Posterior vena cava (tissue), 2 donors: Measurements from ENCODE around the gene AP3B1. TPM values are rescaled to one million over a fixed set of nuclear protein-coding genes. Genes with fewer than 3 reads are reported as not detected.
"Not testable (repeated sequence)": the region's sequence is repeated elsewhere in the genome, so short reads cannot be mapped to it uniquely, and the experiment has no call there.

ENCODE experiments used
- DNase-seq: peaks from one replicate; pipeline ENCODE4 v3.0.0-alpha.2; 2020; ENCODE audit warnings: low spot score
- intact Hi-C, 2 donors: fragments of 100-400 bp; cut with DNase I; formaldehyde crosslinking; loops; one replicate each; pipeline versions ENCODE4 v1.14.1 to v1.14.2; 2022 to 2023
- total RNA-seq, 2 donors: library from RNA; stranded (reverse); fragmentation: NEBNext Ultra II Directional; extraction: Animal tissue kit (Norgen Biotek cat#: 25700); gene quantifications; one replicate each; pipeline ENCODE4 v1.2.1, GENCODE V29; 2021
- donor health status: DM: yes; HTN: yes; CAD: no.
- donor health status: DM: yes; HTN: yes; CAD: no.

The AP3B1 gene
- total RNA-seq, 2 donors from 2014 or later = 37.0 to 44.4 TPM

DNA sequence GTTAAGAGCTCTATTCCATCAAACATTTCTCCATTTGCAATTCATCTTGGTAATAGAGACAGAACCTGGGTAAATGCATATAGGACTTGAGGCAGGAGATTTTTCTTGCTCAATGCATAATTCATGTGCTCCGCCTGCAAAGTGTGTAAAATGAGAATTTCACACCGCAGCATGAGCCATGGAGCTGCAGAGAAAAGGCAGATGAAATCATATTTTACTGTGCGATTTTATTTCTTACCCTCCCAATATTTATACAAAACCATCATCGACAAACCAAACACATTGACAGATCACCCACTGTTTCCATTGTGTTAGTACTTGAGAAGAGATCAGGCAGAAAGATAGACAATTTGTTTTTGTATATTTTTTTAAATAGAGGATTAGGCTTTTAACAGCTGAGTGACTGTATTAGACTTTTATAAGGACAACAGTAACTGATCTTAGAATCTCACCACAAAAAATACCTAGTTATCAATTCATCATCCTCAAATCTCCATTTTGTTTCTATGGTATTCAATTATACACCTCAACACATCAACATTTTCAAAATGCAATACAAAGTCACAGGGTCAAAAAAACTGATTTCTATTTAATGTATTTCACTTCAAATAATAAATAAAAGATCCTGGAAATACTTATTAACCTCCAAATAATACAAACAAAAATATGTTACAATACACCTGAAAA lies 191.1 kb downstream of the AP3B1 start:
- intact Hi-C loops = no loop called here
- DNase-seq = no peak

DNA sequence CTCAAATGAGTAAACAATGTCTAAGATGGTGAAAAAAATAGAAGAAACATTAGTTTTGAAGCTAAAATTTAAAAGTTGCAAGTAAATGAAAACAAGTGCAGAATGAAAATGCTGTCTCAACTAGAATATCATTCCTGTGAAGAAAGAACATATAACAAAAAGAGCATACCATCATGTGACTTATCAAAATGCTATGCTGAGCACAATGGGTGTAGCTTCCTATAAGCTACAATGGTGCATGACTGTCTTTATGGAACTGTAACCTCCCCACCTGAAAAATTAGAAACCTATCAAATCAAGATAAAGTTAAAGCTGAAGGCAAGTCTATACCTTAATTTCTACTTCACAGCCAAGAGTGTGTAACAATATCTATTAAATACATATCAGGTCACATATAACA lies 192.0 kb downstream of the AP3B1 start:
- intact Hi-C loops = no loop called here

DNA sequence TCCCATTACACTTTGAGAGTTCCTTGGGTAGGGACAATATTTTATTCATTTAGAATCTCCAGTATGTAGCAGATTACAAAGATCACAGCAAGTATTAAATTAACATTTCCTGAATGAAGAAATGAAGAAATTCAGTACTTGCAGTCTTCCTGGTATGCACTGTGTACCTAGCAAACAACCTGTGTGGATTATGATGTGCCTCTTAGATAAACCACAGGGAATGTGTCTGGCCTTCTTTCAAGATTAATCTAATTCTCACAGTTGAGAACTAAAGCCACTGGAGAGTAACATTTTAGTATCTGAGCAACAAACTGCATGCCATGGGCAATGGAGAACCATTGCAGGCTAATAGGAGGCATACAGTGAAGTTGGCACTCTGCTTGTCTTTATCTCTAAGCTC lies 199.4 kb downstream of the AP3B1 start:
- intact Hi-C loops = no loop called here

More for the DNA sequence above, 192.0 kb downstream of the AP3B1 start:
- no peak for DNase-seq

DNA sequence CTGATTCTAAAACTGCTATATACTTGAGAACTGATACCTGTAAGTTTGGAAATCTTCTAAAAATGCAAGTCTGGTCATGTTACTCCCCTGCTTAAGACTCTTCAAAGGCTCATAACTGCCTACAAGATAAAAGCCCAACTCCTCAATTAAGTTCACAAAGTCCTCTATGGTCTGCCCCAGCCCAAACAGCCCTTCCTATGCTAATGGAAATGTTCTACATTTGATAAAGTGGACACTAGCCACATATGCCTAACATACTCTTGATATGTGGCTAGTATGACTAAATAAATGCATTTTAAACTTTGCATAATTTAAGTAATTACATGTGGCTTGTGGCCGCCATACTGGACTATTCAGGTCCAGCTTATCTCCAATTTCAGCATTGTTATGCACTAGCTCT lies 204.5 kb downstream of the AP3B1 start:
- DNase-seq = no peak
- intact Hi-C loops = no loop called here

More for the DNA sequence above, 199.4 kb downstream of the AP3B1 start:
- no peak for DNase-seq

DNA sequence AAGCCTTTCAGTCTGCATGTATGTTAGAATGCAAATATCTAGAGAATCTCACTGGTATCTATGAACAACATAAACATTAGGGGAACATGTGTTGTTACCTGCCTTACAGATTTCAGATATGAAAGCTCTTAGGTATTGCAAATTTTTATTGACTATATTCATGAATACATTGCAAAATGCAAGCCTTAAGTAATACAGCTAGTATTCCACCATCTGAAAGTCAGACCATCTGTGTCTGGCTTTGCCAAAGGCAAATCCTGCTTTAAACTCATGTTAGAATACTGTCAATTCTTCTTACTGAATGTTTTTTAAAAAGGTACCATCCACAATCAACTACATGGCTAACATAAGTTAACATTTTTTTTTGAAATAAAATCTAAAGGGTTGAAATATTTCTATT lies 215.6 kb downstream of the AP3B1 start:
- intact Hi-C loops = no loop called here
- DNase-seq = no peak

DNA sequence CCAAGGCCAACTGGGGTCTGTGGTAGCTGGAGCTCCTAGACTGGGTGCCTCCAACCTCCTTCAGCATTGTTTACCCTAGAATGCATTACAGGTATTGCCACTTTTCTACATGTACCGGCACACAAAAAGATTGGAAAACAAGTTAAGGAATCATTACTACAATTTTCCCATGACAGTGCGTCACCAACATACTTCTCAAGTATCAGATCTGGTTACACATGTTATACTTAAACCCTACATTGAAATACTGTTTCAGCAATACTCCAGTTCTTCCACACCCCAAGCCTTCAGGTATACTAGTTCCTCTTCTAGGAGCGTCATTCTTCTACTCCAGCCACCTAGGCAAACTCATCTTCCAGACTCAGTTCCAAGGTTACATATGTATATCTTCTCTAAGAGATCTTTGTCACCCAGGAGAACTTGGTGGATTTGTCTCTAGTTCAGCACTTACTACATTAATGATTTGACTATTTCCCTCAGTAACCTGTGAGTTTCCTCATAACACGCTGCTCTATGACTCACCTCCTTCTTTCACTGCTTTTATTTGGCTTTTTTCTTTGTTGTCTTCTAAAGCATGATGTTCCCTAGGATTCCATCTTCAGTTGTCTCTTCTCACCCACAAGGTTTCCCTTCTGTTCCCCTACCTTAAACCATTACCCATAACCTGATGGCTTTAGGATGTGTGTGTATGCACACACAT lies 217.0 kb downstream of the AP3B1 start:
- no peak for DNase-seq
- intact Hi-C loops = no loop called here

DNA sequence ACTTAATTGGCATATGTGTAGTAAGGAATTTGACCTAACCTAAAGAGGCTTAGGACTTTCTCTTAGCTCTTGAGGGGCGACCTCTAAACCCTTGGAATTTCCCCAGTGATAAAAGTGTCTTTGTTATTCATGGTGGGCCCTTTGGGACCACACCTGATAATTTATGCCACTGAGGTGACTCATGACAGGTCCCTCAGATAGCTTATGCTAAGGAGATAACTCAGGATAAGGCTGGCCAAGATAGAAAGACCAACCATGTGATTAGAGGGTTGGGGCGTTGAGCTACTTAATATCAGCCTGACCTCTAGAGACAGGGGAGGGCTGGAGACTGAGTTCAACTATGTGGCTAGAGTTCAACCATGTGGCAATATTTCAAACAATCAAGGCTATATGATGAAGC lies 218.1 kb downstream of the AP3B1 start:
- DNase-seq = no peak

DNA sequence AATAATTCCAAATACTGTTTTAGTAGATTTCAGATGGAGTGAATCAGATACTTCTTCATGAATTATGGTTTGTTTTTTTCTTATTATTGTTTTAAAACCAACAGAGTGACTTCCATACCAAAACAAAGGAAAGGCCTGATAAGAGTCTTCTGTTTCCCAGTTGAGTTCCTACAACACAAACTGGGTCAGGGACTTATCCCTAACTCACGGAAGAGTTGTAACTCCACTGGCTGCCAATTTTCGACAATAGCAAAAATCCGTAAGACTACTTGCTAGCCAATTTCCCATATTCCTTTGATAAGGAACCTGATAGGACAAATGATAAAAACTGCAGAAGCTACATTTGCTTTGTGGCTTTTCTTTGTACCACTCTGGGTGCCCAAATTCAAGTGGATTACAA lies 219.2 kb downstream of the AP3B1 start:
- no peak for DNase-seq
- intact Hi-C loops = no loop called here

More for the DNA sequence above, 218.1 kb downstream of the AP3B1 start:
- intact Hi-C loops = no loop called here

DNA sequence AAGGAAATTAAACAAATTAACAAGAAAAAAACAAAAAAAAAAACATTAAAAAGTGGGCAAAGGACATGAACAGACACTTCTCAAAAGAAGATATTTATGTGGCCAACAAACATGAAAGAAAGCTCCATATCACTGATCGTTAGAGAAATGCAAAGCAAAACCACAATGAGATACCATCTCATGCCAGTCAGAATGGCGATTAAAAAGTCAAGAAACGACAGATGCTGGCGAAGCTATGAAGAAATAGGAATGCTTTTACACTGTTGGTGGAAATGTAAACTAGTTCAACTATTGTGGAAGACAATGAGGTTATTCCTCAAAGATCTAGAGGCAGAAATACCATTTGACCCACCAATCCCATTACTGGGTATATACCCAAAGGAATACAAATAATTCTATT lies 223.8 kb downstream of the AP3B1 start:
- DNase-seq, intact Hi-C loops: not testable (repeated sequence)

DNA sequence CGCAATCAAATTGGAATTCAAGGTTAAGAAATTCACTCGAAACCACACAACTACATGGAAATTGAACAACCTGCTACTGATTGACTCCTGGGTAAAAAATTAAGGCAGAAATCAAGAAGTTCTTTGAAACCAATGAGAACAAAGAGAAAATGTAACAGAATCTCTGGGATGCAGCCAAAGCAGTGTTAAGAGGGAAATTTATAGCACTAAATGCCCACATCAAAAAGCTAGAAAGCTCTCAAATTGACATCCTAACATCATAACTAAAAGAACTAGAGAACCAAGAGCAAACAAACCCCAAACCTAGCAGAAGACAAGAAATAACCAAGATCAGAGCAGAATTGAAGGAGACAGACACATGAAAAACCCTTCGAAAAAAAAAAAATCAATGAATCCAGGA lies 226.9 kb downstream of the AP3B1 start:
- intact Hi-C loops, DNase-seq: not testable (repeated sequence)

DNA sequence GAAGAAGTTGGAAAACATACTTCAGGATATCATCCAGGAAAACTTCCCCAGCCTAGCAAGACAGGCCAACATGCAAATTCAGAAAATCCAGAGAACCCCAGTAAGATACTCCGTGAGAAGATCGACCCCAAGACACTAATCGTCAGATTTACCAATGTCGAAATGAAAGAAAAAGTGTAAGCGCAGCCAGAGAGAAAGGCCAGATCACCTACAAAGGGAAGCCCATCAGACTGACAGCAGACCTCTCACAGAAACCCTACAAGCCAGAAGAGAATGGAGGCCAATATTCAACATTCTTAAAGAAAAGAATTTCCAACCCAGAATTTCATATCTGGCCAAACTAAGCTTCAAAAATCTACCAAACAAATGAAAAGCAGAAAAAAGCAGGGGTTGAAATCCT lies 227.8 kb downstream of the AP3B1 start:
- intact Hi-C loops, DNase-seq: not testable (repeated sequence)

DNA sequence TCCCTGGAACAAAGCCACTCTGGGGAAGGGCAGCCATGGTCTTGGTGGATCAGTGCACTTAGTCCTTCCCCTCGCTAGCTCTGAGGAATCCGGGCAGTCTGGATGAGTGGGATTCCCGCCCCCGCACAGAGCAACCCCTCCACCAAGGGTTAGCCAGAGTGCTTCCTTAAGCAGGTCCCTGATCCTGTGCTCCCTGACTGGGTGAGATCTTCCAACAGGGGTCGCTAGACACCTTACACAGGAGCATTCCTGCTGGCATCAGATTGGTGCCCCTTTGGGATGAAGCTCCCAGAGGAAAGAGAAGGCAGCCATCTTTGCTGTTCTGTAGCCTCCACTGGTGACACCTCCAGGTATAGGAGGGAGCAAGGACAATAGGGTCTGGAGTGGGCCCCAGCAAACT lies 228.8 kb downstream of the AP3B1 start:
- intact Hi-C loops = no loop called here
- no peak for DNase-seq

DNA sequence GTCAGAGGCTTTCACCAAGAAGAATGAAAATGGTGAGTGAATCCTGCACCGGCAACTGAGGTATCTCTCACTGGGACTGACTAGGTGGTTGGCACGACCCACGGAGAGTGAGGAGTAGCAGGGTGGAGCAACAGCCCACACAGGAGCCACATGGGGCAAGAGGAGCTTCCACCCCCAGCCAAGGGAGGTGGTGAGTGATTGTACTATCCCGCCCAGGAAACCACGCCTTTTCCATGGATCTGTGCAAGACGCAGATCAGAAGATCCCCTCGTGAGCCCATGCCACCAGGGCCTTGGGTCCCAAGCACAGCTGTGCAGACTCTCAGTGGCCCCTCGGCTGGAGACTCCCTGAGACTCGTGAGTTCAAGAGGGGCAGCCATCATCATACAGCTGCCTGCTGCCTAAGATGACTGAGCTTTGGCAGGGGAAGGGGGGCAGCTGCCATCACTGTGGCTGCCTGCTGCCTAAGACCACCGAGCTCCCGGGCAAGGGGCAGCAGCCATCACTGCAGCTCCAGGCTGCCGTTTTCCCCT lies 229.5 kb downstream of the AP3B1 start:
- DNase-seq = no peak
- intact Hi-C loops = no loop called here

DNA sequence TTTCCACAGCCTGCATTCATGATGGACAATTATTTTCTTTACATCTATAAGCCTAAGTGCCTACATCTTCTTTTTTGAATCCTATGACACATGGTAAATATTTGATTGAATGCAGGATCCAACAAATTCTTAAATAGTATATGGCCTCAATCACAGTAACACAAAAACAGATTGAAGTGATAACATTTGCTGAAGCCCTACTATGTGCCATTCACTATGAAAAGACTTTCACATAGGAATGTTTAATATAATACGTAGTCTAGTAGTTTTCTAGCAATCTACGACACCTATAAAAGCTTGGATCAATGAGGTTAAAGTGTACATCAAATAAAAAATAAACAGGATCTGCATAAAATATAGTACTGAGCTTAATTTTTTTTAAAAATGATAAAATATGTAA lies 231.0 kb downstream of the AP3B1 start:
- intact Hi-C loops = no loop called here
- DNase-seq = no peak

DNA sequence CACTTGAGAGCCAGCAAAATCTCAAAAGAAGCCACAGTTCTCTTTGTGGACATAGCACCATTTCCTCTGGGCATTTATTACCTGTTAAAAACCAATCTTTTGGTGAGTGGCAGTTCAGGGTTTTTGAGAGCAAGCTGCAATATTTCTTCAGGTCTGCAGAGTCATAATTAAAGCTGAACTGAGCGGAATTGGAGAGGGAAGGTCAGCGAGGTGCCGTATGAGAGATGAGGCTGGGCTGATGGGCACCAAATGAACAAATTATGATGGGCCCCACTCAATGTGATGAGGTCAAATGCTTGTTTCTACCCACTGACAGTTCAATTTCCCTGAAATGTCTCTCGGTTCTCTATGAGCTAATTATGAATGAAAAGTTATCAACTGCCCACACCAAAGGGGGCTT lies 231.9 kb downstream of the AP3B1 start:
- intact Hi-C loops = no loop called here
- DNase-seq = no peak

DNA sequence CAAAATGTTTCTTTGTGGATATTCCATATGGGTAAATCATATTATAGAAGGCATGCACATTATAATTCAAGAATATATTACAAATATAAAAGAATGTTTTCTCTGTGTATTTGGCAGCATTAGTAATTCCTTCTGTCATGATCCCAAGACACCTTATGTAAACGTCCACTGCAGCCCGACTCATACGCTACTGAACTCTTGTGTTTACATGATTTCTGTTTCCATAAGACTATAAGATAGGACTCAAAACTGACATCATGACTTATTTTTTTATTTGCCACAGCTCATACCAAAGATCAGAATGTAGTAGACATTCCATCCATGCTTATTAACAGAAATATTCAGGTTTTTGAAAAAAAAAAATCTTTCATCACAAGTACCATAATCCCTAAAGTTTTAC lies 234.1 kb downstream of the AP3B1 start:
- intact Hi-C loops = no loop called here
- no peak for DNase-seq

DNA sequence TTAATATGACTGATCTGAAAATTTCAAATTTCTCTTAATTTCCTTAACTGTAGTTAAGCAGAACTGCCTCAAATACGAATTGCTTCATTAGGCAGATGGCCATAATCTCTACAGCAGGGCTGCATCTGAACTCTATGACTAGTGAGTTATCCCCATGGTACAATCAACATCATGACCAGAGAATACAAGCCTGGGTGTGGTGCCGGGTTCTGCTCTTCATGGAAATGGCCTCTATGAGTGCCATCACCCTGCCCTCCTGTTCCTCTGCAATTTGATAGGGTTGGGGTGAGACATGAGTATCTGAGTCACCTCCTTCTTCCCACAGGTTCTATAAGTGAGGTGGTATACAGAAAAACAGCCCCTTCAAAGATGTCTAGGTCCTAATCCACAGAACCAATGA lies 235.9 kb downstream of the AP3B1 start:
- intact Hi-C loops = no loop called here
- DNase-seq = no peak

DNA sequence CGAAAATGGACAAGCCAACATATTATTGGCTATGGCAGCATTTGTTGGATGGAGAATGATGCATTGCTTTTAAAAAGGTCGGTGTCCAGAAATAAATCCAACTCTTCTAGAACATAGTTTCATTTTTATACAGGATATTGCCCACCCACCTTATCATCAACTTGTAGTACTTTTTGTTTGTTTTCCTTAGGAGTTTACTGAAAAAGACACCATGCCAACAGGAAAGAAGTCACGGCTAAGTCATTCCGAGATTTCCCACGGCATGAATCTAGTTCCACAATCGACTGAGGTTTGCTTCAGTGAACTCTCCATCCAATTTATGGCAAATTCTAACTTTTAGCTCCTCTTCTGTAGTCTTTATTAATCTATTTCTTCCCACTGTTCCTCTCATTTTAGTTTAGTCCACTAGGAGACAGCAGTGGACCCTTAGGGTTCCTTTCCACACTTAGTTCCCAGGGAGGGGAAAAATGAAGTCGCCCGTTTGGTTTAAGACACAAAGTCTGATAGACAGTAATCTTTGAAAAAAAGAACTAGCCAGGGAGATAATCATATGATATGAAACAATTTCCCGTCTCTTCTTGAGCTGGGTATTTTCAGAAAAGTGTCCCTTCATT lies 237.5 kb downstream of the AP3B1 start:
- no peak for DNase-seq
- intact Hi-C loops = no loop called here

DNA sequence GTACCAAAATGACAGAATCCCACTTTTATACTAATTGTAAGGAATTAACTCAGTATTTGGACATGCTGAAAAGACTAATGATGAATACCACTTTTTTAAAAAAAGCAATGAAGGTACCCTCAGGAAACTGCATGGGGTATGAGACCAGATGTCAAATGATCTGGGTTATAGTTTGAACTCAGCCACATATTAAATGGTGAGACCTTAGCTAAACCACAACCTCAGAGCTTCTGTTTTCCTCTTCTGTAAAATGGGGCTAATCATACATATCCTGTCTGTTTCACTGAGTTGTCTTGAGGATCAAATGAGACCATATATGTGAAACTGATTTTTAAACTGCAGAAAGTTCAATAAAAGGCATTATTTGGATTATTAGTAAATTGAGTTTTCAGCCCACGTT lies 238.4 kb downstream of the AP3B1 start:
- no peak for DNase-seq
- intact Hi-C loops = no loop called here

DNA sequence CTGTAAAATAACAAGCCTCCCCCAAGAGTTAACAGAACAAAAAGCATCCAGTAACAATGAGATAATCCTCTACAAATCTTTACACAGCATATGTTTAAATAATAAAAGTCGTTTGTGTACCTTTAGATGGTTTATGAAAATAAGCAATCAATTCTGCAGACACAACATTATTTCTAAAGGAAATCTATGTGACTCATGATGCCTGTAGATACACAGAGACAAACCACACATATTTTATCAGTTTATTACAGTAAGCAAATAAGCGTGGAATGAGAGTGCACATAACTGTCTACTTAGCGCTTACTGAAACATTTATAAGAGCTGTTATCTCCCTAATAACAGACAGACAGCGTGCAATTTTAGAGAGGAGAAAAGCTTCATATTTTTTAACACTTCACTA lies 243.6 kb downstream of the AP3B1 start:
- intact Hi-C loops = no loop called here
- no peak for DNase-seq
